GM19351 (cell line): Measurements from ENCODE around the gene PRKG1.
"Not testable (repeated sequence)": the region's sequence is repeated elsewhere in the genome, so short reads cannot be mapped to it uniquely, and the experiment has no call there.

ENCODE experiments used
- ATAC-seq: cut with Tn5 transposase; IDR thresholded peaks from one replicate; pipeline ENCODE4 v1.9.1; 2021; ENCODE audit warnings: mild to moderate bottlenecking, moderate library complexity; ENCODE audit not compliant: unreplicated experiment

PRKG1 gene

DNA sequence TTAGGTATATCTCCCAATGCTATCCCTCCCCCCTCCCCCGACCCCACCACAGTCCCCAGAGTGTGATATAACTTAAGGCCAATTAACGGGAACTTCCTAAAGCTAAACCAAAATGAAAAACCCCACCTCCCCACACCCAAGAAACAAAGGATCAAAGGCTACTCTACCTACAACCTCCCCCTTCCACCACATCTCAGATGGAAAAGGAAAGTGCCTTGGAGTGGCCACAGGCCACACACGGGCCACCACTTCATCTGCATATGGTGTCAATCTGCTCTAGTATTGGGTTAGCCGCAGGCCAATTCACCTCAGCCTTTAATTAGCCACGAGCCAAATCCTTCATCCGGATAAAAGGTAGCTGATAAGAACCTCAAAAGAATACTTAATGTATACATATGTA is 605.6 kb downstream of the PRKG1 start:
- ATAC-seq: no peak

DNA sequence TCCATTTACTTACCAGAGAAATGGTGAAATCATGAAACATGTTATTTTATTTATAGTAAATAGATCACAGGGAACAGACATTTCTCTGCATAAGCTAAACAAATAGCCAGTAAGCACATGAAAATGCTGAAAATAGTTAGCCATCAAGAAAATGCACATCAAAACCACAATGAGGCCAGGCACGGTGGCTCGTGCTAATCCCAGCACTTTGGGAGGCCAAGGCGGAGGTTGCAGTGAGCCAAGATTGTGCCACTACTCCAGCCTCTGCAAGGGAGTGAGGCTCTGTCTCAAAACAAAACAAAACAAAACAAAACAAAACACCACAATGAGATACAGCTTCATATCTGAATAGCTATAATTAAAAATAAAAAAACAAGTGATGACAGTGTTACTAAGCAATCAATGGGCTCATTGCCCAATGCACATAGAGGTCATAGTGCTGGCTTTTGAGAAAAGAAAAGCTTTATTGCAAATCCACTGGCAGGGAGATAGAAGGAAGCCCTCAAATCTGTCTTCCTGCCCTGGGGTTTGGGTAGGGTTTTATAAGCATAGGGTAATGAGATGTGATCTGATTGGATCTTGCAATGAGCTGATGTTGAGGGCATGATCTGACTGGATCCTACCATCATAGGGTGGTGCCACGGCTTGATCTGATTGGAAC is 608.9 kb downstream of the PRKG1 start:
- ATAC-seq: no peak

DNA sequence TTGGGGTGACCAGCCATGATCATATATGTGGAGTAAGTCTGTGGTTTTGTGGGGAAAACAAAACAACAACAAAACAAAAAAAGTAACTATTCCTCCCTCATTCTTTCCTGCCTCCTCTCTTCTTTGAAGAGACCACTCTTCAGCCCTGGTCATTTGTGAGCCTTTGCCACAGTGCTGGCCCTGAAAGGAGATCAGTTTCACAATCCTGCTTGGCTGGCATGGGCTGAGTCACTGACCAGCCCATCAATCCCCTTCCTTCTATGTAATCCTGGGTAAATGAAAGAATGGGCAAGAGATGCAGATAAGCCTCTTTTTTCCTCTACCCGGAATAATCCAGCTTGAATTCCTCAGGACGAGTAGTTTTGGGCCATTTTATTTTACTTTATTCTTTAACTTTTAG is 611.5 kb downstream of the PRKG1 start:
- ATAC-seq: no peak

DNA sequence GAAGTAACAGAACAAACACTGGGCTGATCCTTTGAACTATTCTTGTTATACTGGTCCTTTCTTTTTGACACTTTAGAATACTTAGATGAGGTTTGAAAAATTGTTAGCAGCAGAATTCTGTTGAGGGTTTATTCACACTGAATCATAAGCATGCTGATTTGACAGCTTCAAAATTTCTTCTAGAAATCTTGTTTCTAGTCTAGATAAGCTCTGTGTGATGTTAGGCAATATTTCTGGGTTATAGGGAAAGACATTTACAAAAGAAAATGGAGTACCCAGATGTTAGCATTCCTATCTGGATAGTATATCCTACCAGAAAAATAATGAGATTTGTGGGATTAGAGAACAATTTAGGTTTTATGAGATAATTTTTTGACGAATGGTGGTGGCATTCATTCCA is 613.0 kb downstream of the PRKG1 start:
- no peak for ATAC-seq

DNA sequence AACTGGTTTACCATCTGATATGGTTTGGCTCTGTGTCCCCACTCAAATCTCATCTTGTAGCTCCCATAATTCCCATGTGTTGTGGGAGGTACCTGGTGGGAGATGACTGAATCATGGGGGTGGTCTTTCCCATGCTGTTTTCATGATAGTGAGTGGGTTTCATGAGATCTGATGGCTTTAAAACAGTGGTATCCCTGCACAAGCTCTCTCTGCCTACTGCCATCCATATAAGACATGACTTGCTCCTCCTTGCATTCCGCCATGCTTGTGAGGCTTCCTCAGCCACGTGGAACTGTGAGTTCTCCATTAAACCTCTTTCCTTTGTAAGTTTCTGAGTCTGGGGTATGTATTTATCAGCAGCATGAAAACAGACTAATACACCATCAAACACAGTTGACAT is 614.5 kb downstream of the PRKG1 start:
- not testable (repeated sequence) for ATAC-seq

DNA sequence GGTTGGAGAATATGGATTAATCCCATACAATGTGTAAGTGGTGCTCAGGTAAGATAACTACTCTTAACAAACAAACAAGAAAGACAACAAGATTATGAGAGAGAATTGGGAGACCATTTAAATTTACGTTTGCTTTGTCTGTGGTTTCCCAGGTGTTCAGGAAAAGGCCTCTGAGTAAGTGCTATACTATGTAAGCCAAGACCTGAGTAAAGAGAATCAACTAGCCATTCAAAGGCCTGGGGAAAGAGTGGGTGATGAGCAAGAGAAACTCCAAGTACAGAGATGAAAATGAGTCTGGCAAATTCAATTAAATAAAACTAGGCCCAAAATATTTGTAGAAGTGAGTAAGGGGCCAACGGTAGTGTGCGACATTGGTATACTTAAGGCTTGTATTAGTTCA is 615.2 kb downstream of the PRKG1 start:
- ATAC-seq: no peak

DNA sequence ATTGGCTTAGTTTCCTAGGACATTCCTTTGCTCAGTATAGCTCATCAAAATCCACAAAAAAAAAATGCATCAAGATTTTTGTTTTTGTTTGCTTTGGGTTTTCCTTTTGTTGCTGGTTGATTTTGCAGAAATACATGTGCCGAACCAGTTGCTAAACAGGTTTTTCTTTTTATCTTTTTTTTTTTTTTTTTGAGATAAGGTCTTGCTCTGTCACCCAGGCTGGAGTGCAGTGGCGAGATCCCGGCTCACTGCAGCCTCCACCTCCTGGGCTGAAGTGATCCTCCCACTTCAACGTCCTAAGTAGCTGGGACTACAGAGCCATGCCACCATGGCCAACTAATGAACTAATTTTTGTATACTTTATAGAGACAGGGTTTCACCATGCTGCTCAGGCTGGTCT is 616.8 kb downstream of the PRKG1 start:
- ATAC-seq: no peak

DNA sequence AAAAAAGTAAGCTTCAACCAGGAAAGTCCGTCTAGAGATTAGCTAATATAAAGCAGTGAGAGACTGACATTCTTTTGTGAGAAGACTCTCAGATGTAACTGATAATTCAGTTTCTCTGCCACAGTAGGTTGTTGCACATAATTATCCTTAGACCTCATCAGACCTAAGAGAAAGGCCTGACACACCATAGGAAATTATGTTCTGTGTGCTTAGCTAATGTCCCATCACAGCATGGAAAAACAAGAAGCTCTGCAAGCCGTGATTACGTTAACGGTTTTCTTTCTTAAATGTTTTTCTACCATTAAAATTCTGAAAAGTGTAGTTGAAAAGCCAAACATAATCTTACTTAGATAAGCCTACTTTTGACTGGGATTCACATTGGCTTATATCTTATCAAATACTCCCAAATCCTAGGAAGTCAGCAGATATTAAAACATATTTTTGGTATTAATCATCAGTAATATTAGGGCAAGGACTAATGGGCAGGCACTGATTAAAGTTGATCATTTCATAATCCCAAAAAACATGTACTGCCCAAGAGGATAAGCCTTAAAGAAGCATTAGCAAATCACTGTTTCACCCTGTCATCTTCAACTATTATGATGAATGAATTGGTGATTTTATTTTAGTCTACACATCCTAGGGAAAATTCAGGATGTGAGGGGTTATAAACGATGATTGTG is 619.9 kb downstream of the PRKG1 start:
- no peak for ATAC-seq

DNA sequence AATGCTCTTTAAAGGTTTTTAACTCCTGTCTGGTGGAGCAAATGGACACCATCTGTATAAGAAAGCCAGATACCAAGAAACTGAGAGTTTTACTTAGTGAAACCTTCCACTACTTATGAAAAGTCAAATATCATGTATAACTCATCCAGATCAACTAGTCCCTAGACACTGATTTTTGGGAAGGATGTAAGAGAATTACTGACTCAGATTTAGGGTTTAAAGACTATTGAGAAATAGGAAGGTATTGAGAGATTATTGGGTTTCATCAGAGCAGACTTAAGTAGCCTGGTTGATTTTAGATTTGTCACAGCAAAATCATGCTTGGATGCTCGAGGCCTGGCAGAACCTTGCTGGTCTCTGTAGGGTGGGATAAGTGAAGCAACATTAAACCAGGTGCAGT is 622.0 kb downstream of the PRKG1 start:
- ATAC-seq: no peak

DNA sequence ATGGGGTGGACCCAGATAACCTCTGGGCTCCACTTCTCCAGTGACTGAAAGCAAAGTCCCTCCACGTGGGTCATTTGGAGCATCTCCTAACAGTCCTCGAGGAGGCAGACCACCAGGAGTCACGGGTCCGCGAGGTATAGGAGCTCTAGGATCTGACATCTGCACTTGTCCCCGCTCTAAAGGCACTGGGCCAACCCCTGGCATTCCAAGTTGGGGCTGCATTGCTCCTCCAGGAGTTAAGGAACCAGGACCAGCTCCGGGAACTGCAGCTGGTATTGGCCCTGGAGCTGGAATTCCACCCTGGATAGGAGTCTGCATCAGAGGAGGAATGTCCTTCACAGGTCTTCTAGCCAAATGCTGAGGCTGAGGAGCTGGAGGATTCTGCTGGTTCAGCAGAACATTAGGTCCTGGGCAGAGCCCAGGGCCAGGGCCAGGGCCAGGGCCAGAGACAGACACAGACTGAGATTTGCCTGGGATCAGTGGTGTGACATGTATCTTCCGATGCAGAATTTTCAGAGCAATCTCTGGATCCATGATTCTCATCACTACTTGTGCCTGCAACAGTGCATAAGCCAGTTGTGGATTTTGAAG is 624.3 kb downstream of the PRKG1 start:
- ATAC-seq: no peak

DNA sequence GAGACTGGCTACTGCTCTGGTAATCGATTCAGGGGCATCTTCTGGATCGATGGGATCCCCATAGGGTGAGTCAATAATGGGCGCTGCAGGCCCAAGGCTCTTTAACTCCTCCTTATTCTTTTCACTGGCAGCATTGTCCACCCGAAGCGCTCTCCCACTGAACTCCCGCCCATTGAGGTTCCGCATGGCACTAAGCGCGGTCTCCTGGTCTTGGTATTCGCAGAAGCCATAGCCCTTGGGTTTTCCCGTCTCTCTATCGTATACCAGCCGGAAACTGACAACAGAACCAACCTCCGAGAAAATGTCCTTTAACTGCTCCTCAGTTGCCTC is 624.8 kb downstream of the PRKG1 start:
- ATAC-seq: peak; percentile 23

DNA sequence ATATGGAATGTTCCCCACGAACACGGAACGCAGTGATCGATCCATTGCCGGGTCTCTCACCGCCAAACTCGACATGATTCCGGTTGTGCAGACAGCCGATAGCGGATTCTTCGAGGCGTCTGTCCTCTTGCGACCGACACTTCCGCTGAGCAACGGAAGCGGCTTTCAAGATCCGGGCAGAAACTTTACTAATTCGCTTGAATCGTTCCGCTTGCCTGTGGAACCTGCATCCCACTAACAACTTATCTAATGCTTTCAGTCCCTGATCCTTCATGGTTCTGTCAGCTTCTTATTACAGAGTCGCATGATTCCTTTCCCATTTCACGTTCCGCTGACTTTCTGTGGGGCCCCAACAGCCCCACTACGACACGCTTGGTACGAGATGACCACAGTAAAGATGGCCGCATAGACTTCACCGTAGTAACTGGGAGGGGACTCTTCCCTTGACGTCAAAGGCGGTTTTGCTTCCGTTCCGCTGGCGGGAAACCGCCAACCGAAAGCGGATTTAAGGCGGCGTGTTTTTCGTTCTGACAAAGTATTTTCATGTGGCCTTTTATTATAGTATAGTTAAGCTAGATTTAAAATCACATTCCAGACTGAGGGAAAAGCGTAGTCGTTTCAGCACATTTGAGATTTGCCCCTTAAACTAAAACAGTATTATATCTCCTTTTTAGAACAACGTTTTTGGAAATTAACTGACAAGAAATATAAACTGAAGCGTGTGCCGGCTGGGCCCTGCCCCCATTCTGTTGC is 625.4 kb downstream of the PRKG1 start, which contains the start of gene CSTF2T:
Gene CSTF2T, minus strand, starts transcription at position 121 of the 753 bp plus-strand sequence. Its CDS starts 46 bp downstream, at position 75.
- peak; percentile 92 for ATAC-seq

DNA sequence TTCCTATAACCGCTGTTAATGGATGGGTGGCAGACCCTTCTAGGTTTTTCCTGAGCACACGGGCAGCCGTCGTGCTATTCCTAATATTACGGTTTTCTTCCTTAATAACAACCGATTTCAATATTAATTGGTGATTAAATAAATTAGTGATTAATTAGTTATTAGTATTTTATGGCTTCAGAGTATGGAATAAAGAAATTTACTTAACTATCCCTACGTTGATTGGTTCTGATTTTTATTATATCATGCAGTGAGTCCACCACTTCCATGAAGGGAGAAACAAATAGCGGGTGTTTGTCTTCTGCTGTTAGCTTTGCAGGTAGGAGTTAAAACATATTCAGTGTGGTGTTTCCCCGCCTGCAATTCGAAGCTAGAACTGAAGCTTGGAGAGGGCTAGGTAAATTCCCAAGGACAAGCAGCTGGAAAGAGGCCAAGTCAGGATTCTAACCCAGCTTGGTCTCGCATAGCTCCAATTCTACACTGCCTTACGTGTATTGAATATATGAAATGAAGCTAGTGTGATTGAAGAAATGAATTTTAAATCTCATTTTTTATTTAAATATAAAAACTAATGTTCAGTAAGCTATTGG is 626.0 kb downstream of the PRKG1 start:
- no peak for ATAC-seq

DNA sequence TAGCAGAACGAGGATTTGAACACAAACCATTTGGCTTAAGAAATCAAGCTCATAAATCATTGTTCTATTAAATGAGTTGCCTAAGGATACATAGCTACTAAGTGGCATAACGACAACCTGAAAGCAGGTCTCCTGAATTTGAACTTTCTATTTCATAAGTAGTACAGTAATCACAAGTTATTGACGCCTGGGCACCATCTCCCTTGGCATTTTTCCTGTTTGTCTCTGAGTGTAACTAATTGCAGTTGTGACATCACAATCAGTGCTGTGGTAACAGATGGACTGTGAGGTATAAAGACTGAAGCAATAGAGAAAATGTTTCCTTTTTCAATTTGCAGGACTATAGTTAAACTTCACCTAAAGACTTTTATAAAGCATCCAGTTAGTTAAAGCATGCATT is 631.5 kb downstream of the PRKG1 start:
- ATAC-seq: no peak

DNA sequence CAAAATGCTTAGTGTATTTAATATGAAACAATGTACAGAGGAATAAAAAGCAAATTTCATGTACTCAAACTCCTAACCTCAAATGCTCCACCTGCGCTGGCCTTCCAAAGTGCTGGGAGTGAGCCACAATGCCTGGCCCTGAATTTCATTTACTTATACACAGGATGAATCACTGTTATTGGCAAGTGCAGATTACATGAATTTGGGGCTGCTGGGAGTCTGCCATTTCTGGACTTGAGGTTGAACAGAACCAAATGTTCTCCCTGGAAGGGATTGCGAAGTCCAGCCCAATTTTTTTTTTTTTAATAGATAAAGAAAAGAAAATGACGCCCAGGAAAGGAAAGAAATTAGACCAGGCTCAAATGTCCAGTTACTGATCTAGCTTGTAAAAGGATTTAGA is 631.9 kb downstream of the PRKG1 start:
- no peak for ATAC-seq

DNA sequence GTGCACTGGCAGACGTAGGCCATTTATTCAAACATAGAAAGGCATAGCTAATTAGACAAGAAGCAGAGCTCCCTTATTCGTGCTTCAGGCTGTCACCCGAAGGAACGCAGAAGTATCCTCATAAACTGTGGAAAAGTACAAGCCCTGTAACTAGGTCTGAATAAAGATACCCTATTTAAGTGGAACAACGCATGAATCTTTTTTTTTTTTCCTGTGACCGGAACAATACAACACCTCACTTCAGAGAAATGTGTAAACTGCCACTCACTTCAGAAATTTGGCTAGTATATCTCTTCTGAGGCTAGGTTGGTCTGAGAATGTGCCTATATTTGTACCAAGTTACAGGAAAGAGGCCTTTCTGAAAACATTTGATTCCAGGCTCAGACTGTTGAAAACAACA is 633.1 kb downstream of the PRKG1 start:
- ATAC-seq: no peak

DNA sequence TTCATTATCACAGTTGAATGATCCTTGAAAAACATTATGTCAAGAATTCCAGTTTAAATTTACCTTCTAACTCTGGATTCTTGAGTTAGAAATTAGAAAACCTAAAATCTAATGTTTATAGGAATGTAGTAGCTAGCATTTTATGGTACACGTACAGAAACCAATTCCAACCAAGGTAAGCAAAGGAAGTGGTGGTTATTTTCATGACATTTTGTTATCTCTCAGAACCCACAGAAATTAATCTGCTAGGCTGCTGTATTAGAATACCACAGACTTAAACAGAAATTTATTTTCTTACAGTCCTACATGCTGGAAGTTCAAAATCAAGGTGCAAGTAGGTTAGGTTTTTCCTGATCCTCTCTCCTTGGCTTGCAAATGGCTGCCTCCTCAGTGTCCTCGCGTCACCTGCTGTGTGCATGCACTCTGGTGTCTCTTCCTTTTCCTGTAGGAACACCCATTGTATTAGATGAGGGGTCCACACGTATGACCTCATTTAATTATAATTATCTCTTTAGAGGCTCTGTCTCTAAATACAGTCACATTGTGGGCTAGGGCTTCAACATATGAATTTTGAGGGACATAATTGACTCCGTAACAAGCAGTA is 633.6 kb downstream of the PRKG1 start:
- no peak for ATAC-seq

DNA sequence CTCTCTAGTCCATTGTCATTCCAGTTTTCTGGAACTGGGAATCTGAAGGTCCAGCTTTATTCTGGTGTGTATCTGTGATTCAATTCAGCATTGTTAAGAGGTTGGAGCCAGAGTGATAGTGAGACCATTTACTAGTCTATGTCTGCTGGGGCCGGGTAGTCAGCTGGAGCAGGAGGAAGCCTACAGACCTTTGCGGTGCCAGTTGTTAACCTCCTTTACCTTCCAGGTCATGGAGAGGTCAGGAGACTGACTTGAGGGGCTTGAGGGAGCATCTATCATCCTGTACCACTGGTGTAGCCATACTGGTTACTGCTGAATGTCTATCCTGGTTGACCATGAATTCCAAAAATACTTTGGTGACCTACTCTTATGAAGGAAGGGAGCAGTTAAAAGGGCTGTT is 634.3 kb downstream of the PRKG1 start:
- no peak for ATAC-seq

DNA sequence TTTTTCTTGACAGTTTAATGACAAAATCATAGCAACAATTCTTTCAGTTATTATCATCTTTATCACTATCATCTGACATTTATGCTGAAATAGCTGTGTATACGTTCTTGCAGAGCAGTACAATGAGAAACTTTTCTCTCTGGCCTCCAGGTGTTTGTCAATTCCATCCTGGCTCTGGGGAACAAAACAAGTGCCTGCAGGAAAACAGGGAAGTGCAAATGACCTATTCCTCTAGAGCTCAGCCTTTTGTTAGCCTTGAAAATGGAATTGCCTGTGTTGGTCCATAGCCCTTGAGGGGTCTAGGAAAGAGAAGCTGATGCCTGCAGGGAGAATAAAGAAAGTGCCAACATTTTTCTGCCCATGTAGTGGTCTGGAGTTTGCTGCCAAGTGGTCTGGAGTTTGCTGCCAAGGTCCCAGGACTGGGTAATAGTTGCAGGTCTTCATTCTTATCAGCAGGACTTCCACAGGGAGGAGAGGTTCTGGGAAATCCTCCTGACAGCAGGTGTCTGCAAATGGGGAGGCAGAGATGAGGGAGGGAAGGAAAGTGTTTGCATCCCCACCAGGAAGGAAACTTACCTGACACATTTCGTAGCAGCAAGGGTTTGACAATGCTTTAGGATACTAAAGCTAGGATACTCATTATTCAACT is 635.2 kb downstream of the PRKG1 start:
- ATAC-seq: no peak

DNA sequence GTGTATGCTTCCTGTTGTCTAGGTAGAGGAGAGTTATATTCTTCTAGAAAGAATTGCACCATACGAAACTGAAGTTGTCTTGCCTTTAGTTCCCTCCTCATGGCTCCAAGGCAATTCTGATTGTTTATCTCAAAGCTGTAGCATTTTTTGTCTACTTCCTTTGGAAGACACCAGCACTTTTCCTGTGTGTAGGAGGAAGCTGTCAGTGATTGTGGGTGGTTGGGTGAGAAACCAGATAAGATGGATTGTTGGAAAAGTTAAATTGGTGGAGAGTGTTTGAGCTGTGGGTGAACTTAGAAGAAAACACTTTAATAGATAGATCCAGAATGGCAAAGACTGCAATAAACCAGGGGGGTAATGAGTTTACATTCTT is 637.2 kb downstream of the PRKG1 start:
- no peak for ATAC-seq

DNA sequence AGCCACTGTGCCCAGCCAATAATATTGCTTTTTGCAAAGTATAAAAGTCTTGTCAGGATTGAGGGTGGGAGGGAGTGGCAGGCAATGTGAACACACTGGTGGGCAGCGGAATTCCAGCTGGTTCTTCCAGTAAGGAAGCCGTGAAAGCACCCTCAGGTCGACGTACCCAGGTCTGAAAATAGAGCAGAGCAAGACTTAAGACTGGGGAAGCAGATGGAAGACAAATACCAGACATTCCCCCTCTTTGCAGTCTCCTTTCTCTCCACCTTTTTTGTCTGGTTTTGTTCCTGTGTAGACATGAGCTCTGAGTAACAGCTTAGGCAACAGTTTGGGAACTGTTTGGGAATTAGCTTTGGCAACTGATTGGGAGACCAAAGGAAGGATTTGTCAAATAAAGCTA is 642.7 kb downstream of the PRKG1 start:
- ATAC-seq: no peak
